ENCODE results near the gene CFL2. TPM values are rescaled to one million over a fixed set of nuclear protein-coding genes. Genes with fewer than 3 reads are reported as not detected.
"Not testable (repeated sequence)": the region's sequence is repeated elsewhere in the genome, so short reads cannot be mapped to it uniquely, and the experiment has no call there.

CFL2 gene
- total RNA-seq, 2 experiments from 2014 or later: 3.4 to 5.2 TPM

DNA sequence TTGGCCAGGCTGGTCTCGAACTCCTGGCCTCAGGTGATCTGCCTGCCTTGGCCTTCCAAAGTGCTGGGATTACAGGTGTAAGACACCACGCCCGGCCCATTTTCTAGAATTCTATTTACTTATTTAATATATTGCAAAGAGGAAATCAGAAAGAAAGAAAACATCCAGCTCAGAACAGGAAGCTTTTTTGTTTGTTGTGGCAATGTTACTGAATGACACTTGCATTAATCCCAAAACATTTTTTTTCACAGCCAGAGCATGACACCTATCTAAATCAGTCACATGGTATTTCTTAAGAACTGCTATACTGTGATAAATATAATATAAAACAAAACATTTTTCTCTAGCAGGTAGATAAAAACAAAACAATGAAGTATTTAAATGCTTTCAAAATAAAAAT, 12.6 kb downstream of the CFL2 start:
- ChIA-PET CTCF (interaction anchor here (3.0 kb wide), 1 partner anchor 29 kb away, joined by 14 read pairs; no protein-coding TSS in a partner anchor), POLR2A (no interaction called here)
- Mint-ChIP-seq H3K27me3 (no peaks in the 10 kb centered on the region), H3K4me3 (no peak overlapping the region), H3K36me3 (ENCODE audit: low read depth) (no peaks in the 10 kb centered on the region), H3K9me3 (no peaks in the 10 kb centered on the region), H3K4me1 (ENCODE audit: low read depth) (no peaks in the 10 kb centered on the region), H3K27ac (no peak overlapping the region)
- no peak for ATAC-seq
- DNase-seq: no peak
- intact Hi-C loops (cut with micrococcal nuclease): no loop called here
- TF ChIP-seq, protein P1, sequence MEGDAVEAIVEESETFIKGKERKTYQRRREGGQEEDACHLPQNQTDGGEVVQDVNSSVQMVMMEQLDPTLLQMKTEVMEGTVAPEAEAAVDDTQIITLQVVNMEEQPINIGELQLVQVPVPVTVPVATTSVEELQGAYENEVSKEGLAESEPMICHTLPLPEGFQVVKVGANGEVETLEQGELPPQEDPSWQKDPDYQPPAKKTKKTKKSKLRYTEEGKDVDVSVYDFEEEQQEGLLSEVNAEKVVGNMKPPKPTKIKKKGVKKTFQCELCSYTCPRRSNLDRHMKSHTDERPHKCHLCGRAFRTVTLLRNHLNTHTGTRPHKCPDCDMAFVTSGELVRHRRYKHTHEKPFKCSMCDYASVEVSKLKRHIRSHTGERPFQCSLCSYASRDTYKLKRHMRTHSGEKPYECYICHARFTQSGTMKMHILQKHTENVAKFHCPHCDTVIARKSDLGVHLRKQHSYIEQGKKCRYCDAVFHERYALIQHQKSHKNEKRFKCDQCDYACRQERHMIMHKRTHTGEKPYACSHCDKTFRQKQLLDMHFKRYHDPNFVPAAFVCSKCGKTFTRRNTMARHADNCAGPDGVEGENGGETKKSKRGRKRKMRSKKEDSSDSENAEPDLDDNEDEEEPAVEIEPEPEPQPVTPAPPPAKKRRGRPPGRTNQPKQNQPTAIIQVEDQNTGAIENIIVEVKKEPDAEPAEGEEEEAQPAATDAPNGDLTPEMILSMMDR (IDR thresholded peaks at IDR 0.05): no peak

DNA sequence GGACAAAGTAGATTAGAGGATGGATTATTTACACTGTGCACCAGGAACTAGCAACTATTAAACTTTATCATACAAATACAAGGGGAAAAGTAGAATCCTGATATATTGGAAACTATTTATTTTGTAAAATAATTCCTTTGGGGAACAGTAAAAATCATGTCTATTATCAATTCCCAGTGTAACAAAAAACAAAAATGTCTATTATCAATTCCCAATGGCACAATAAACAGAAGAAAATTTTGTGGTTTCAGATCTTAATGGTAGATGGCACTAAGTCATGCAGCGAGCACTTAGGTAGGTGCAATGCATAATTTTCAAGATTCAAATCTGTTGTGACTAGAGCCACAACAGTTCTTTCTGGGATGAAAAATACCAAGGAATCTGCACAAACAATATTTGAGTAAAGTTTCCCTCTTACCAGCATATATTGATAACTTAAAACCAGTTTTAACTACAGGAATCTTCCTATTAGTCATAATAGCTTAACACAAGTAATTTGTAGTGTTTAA, 13.7 kb downstream of the CFL2 start:
- Mint-ChIP-seq H3K27me3 (no peaks in the 10 kb centered on the region), H3K4me1 (ENCODE audit: low read depth) (no peaks in the 10 kb centered on the region), H3K27ac (no peak overlapping the region), H3K36me3 (ENCODE audit: low read depth) (no peaks in the 10 kb centered on the region), H3K4me3 (no peak overlapping the region), H3K9me3 (no peaks in the 10 kb centered on the region)
- ATAC-seq: no peak
- TF ChIP-seq, protein P1 (IDR thresholded peaks at IDR 0.05): no peak
- POLR2A ChIA-PET: interaction anchor here (0.8 to 0.9 kb wide), 2 partner anchors 10 to 63 kb away, joined by 3 read pairs; no protein-coding TSS in a partner anchor
- CTCF ChIA-PET: interaction anchor here (0.7 to 3.0 kb wide), 4 partner anchors 11 to 83 kb away, joined by 3 to 17 read pairs (median 8); no protein-coding TSS in a partner anchor
- intact Hi-C loops (cut with micrococcal nuclease): no loop called here
- no peak for DNase-seq

DNA sequence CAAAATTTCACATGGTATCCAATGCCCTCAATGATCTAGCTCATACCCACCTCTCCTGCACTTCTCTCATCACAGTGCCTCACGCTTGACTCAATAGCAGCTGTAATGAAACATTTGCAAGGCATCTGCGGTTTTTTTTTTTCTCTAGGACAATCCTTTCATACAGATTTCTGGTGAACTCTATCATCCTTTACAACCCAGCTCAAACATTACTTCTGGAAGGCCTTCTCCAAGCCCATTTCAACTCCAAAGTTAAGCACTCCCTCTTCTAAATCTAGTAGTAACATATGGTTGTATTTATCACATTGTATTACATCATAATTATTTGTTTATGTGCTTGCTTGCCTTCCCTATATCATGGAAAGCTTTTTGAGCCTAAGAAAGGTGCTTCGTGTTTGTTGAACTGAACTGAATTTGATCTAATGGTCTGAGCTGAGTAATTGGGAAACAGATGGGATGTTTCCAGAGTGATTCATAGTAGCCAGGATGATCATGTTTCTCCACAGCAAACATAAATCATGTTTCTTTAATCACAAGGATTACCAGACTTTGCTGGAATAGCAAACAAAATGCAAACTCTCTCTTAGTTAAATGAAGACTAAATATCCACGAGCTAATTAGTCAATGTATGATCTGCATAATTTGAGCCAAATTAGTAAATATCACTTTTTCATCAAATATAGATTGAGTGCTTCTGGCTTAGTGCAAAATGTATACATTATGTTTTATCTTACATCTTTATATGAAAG, 14.3 kb downstream of the CFL2 start:
- CTCF ChIA-PET: interaction anchor here (0.7 to 3.0 kb wide), 4 partner anchors 11 to 33 kb away, joined by 3 to 17 read pairs (median 8); no protein-coding TSS in a partner anchor
- POLR2A ChIA-PET: interaction anchor here (0.6 to 0.8 kb wide), 4 partner anchors 23 to 305 kb away, joined by 3 to 4 read pairs (median 3); no protein-coding TSS in a partner anchor
- DNase-seq: no peak

DNA sequence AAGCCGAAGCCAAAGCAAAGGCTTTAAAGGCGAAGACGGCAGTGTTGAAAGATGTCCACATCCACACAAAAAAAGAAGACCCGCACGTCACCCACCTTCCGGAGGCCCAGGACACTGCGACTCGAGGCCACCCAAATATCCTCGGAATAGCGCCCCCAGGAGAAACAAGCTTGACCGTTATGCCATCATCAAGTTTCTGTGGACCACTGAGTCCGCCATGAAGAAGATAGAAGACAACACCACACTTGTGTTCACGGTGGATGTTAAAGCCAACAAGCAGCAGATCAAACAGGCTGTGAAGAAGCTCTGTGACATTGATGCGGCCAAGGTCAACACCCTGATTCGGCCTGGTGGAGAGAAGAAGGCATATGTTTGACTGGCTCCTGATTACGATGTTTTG, 20.2 kb downstream of the CFL2 start:
- POLR2A ChIA-PET; intact Hi-C loops (cut with micrococcal nuclease); DNase-seq; H3K9me3 Mint-ChIP-seq; H3K27me3 Mint-ChIP-seq; H3K4me1 Mint-ChIP-seq (ENCODE audit: low read depth); H3K36me3 Mint-ChIP-seq (ENCODE audit: low read depth); H3K27ac Mint-ChIP-seq; ATAC-seq; H3K4me3 Mint-ChIP-seq: not testable (repeated sequence)
- CTCF ChIA-PET: interaction anchor here (4.0 kb wide), 1 partner anchor 28 kb away, joined by 17 read pairs; no protein-coding TSS in a partner anchor

More for the DNA sequence above, 14.3 kb downstream of the CFL2 start:
- no peak overlapping the region for H3K4me3 Mint-ChIP-seq
- H3K27me3 Mint-ChIP-seq: no peaks in the 10 kb centered on the region
- H3K4me1 Mint-ChIP-seq (ENCODE audit: low read depth): no peaks in the 10 kb centered on the region
- H3K36me3 Mint-ChIP-seq (ENCODE audit: low read depth): no peaks in the 10 kb centered on the region
- TF ChIP-seq, protein P1 (IDR thresholded peaks at IDR 0.05): no peak
- no peak overlapping the region for H3K27ac Mint-ChIP-seq
- no peak for ATAC-seq
- intact Hi-C loops (cut with micrococcal nuclease): no loop called here
- H3K9me3 Mint-ChIP-seq: no peaks in the 10 kb centered on the region

DNA sequence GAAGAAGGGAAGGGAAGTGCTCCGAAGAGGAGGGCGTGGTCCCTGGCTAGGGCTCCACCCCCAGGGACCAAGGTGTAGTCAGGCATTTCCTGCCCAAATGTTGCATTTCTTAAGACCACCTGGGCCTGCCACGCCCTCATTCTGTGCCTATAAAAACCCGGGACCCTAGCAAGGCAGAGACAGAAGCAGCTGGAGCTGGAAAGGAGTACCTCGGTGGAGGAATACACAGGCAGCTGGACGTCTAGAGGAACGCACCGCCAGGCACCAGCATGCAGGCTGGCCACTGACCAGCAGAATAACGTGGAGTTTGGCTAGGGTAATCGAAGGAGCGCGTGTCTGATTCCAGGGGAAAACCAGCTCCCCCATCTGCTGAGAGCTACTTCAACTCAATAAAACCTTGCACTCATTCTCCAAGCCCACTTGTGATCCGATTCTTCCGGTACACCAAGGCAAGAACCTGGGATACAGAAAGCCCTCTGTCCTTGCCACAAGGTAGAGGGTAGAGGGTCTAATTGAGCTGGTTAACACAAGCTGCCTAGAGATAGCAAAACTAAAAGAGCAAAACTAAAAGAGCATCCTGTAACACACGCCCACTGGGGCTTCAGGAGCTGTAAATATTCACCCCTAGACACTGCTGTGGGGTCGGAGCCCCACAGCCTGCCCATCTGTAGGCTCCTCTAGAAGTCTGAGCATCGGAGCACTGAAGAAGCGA, 21.0 kb downstream of the CFL2 start:
- ChIA-PET POLR2A (no interaction called here), CTCF (interaction anchor here (0.7 to 4.0 kb wide), 4 partner anchors 20 to 315 kb away, joined by 3 to 17 read pairs (median 4); no protein-coding TSS in a partner anchor)
- Mint-ChIP-seq H3K9me3 (no peaks in the 10 kb centered on the region), H3K27ac (no peak overlapping the region), H3K4me3 (no peak overlapping the region), H3K27me3 (no peaks in the 10 kb centered on the region), H3K4me1 (ENCODE audit: low read depth) (peaks cover 6% of the 10 kb centered on the region), H3K36me3 (ENCODE audit: low read depth) (no peaks in the 10 kb centered on the region)
- ATAC-seq (peak; percentile 56), DNase-seq (peak; percentile 38)
- intact Hi-C loops (cut with micrococcal nuclease): no loop called here
- TF ChIP-seq, protein P1 (IDR thresholded peaks at IDR 0.05): no peak
